Measurements from ENCODE around the gene RTN4RL1. TPM values are rescaled to one million over a fixed set of nuclear protein-coding genes. Genes with fewer than 3 reads are reported as not detected.

Gene RTN4RL1
- total and polyA plus RNA-seq, 12 donors, result 1.3 to 9.4 (median 6.1) TPM

- Histone ChIP-seq H3K9me3 (replicated peaks in 1 of 3) (no peaks in the 10 kb centered on the region), H3K4me1 (replicated peaks in 1 of 2) (peaks cover 23 to 42% of the 10 kb centered on the region in 2 donors), H3K27ac (peak overlapping the region in 2 of 5 donors; percentile 24 to 67), H3K27me3 (no peaks in the 10 kb centered on the region), H3K36me3 (replicated peaks in 1 of 2) (no peaks in the 10 kb centered on the region), H3K4me3 (peak overlapping the region in 2 of 4 donors; percentile 37 to 73)
- intact Hi-C loops (cut with DNase I), result loop anchor here (10.0 kb wide), 2 partner anchors 124 to 234 kb away; no protein-coding TSS in a partner anchor
- peak in 5 of 7 donors; percentile 52 to 79 (median 60) for DNase-seq
- WGBS, 4 donors, result 12 to 60% (median 36%) methylated on average over 7 to 81 of the region's 81 CpGs
- TF ChIP-seq, protein P1, sequence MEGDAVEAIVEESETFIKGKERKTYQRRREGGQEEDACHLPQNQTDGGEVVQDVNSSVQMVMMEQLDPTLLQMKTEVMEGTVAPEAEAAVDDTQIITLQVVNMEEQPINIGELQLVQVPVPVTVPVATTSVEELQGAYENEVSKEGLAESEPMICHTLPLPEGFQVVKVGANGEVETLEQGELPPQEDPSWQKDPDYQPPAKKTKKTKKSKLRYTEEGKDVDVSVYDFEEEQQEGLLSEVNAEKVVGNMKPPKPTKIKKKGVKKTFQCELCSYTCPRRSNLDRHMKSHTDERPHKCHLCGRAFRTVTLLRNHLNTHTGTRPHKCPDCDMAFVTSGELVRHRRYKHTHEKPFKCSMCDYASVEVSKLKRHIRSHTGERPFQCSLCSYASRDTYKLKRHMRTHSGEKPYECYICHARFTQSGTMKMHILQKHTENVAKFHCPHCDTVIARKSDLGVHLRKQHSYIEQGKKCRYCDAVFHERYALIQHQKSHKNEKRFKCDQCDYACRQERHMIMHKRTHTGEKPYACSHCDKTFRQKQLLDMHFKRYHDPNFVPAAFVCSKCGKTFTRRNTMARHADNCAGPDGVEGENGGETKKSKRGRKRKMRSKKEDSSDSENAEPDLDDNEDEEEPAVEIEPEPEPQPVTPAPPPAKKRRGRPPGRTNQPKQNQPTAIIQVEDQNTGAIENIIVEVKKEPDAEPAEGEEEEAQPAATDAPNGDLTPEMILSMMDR (IDR thresholded peaks at IDR 0.05), result no peak
- TF ChIP-seq POLR2A (IDR thresholded peaks at IDR 0.05), result peak; percentile 33 to 41
Observed at GRCh38 chr17:2051061-2051932, 26.2 kb upstream of the RTN4RL1 start.

DNA sequence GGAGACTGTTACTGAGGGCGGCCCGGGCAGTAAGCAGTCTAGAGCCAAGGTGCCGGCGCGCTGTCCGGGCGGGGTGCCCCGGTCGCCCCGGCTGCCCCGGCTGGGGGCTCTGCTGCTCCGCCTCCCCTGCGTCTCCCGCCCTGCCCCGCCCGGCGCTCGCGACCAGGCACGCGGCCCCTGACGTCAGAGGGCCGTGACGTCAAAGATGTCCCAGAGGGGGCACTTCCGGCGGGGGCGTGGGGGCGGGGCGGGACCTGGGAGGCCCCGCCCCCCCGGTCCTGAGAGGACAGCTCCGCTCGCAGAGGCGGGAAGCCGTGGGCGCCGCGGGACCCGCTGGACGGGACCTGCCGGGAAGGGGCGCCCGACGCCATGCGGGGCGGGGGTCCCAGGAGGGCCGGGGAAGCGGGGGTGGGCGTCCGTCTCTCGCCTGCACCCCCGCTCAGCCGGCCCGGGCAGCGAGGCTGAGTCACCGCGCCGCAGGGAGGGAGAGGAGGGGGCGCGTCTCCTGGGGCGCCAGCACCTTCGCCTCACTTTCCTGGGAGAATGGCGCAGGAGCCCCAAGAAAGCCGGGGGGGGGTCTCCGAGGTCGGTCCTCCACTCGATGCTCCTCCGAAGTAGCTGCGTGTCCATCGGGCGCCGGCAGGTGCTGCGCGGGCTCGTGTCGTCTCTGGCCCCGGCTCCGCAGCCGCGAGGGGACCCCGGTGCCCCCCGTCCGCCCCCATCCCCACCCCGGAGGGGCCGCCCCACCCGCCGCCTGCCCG lies 25.3 kb upstream of the RTN4RL1 start:
- DNase-seq, result peak; percentile 67 to 86 (median 78)
- H3K4me3 ChIP-seq, result peak overlapping the region in 2 of 4 donors; percentile 37 to 73
- peak overlapping the region in 2 of 5 donors; percentile 67 to 80 for H3K27ac ChIP-seq
- H3K36me3 ChIP-seq (replicated peaks in 1 of 2), result no peaks in the 10 kb centered on the region
- no peaks in the 10 kb centered on the region for H3K9me3 ChIP-seq (replicated peaks in 1 of 3)
- H3K27me3 ChIP-seq, result no peaks in the 10 kb centered on the region
- 1 to 4% (median 1%) methylated on average over 18 to 88 of the region's 88 CpGs; no CpG with 5 or more reads in 1 of the 4 donors for WGBS, 4 donors
- H3K4me1 ChIP-seq (replicated peaks in 1 of 2), result peaks cover 21 to 42% of the 10 kb centered on the region in 2 donors
- intact Hi-C loops (cut with DNase I), result loop anchor here (10.0 kb wide), 2 partner anchors 124 to 234 kb away; no protein-coding TSS in a partner anchor
- TF ChIP-seq, protein P1 (IDR thresholded peaks at IDR 0.05), result peak in 1 of 6 experiments; percentile 19
- TF ChIP-seq POLR2A (IDR thresholded peaks at IDR 0.05), result no peak

GRCh38 chr17:2049333-2050299 lies 24.5 kb upstream of the RTN4RL1 start:
- Histone ChIP-seq H3K27ac (peak overlapping the region in 2 of 5 donors; percentile 67 to 80), H3K27me3 (no peaks in the 10 kb centered on the region), H3K4me1 (replicated peaks in 1 of 2) (peaks cover 18 to 40% of the 10 kb centered on the region in 2 donors), H3K9me3 (replicated peaks in 1 of 3) (no peaks in the 10 kb centered on the region), H3K36me3 (replicated peaks in 1 of 2) (no peaks in the 10 kb centered on the region), H3K4me3 (peak overlapping the region in 3 of 4 donors; percentile 58 to 73 (median 73))
- no peak for TF ChIP-seq POLR2A (IDR thresholded peaks at IDR 0.05)
- TF ChIP-seq, protein P1 (IDR thresholded peaks at IDR 0.05), result peak in 1 of 6 experiments; percentile 5
- 2 to 26% (median 2%) methylated on average over 5 to 104 of the region's 104 CpGs for WGBS, 4 donors
- peak; percentile 80 to 94 (median 89) for DNase-seq
- intact Hi-C loops (cut with DNase I), result loop anchor here (10.0 kb wide), 2 partner anchors 125 to 235 kb away; no protein-coding TSS in a partner anchor
